AG08396 (cell line): Measurements from ENCODE around the gene SAMD10.
"Not testable (repeated sequence)": the region's sequence is repeated elsewhere in the genome, so short reads cannot be mapped to it uniquely, and the experiment has no call there.

ENCODE experiments used
- DNase-seq: peaks from one replicate; pipeline ENCODE4 v3.0.0; 2012; ENCODE audit warnings: low spot score, mixed read lengths

Gene SAMD10

GRCh38 chr20:63968928-63969760, 10.3 kb downstream of the SAMD10 start:
- DNase-seq: no peak

GRCh38 chr20:63968136-63968927, 11.1 kb downstream of the SAMD10 start:
- no peak for DNase-seq

- no peak for DNase-seq
Measured at GRCh38 chr20:63967330-63968135, 11.9 kb downstream of the SAMD10 start.

GRCh38 chr20:63966944-63967322, 12.5 kb downstream of the SAMD10 start:
- no peak for DNase-seq

GRCh38 chr20:63966172-63966943, 13.1 kb downstream of the SAMD10 start:
- DNase-seq: no peak

GRCh38 chr20:63964412-63964811, 15.0 kb downstream of the SAMD10 start:
- DNase-seq: no peak

GRCh38 chr20:63963784-63964301, 15.6 kb downstream of the SAMD10 start:
- DNase-seq: no peak

- no peak for DNase-seq
Measured at GRCh38 chr20:63963348-63963741, 16.1 kb downstream of the SAMD10 start.

GRCh38 chr20:63962426-63963347, 16.8 kb downstream of the SAMD10 start:
- no peak for DNase-seq

- DNase-seq: no peak
Measured at GRCh38 chr20:63961664-63962425, 17.6 kb downstream of the SAMD10 start.

- DNase-seq: not testable (repeated sequence)
Measured at GRCh38 chr20:63960654-63961621, 18.5 kb downstream of the SAMD10 start.

- DNase-seq: no peak
Measured at GRCh38 chr20:63959699-63960075, 19.8 kb downstream of the SAMD10 start.

GRCh38 chr20:63958964-63959698, 20.3 kb downstream of the SAMD10 start:
- DNase-seq: no peak

- no peak for DNase-seq
Measured at GRCh38 chr20:63958471-63958870, 21.0 kb downstream of the SAMD10 start.

- no peak for DNase-seq
Measured at GRCh38 chr20:63957690-63958441, 21.6 kb downstream of the SAMD10 start.

- peak; percentile 81 for DNase-seq
Measured at GRCh38 chr20:63957004-63957689, 22.3 kb downstream of the SAMD10 start.
